HCT116 (cell line): ENCODE measurements around the gene ABLIM1. TPM values are rescaled to one million over a fixed set of nuclear protein-coding genes. Genes with fewer than 3 reads are reported as not detected.

Experiments
- ATAC-seq: fragments of 200-7000 bp; cut with Tn5 transposase; 2 replicates; pipeline ENCODE4 v1.9.1; 2020; ENCODE audit warnings: mild to moderate bottlenecking, moderate library complexity
- BruUV-seq: library from RNA; stranded (reverse); fragments of 400-500 nt; replicated peaks from 2 replicates; lab custom pipeline; 2021; lab: Mats Ljungman, UMichigan
- CTCF ChIA-PET: fragments of 300-600 bp; sonication (Branson Sonifier 250); formaldehyde crosslinking; loops from one replicate; lab custom pipeline; 2021; ENCODE audit warnings: antibody characterized with exemption; lab: Charles Lee
- POLR2A ChIA-PET: fragments of 300-600, 350-600 bp; sonication (Branson Sonifier 250); formaldehyde crosslinking; loops from one replicate; lab custom pipeline; 2021; ENCODE audit warnings: antibody characterized with exemption; lab: Charles Lee
- RAD21 ChIA-PET, 2 experiments: fragments of 300-600 bp; sonication (Branson Sonifier 250); formaldehyde crosslinking; loops; one replicate each; lab custom pipeline; 2023; ENCODE audit warnings: low total read pairs in 2 of 2; ENCODE audit not compliant: uncharacterized antibody in 2 of 2, unreplicated experiment in 2 of 2, low non-redundant PET in 1 of 2; lab: Charles Lee
- DNase-seq: peaks from one replicate; pipeline ENCODE4 v3.0.0-alpha.2; 2010; ENCODE audit warnings: low read depth, low spot score
- H2AFZ ChIP-seq: fragments of 200-600 bp; shearing (Covaris generic), sonication (generic); 2 replicates; pipeline ENCODE4 v1.6.1; 2017; ENCODE audit warnings: low read depth, mixed run types, mixed read lengths, antibody characterized with exemption, low read length; ENCODE audit not compliant: poor library complexity, severe bottlenecking
- H3K27ac ChIP-seq: 2 replicates; pipeline ENCODE4 v1.5.1; 2012; ENCODE audit warnings: low read depth, low read length
- H3K27me3 ChIP-seq: fragments of 200-600 bp; sonication (generic); 2 replicates; pipeline ENCODE4 v1.6.1; 2016; ENCODE audit warnings: mixed run types, low read length, mixed read lengths; ENCODE audit not compliant: insufficient read depth
- H3K36me3 ChIP-seq, 2 experiments: fragments of 200-500 bp in 1 of 2; fragments of 200-600 bp in 1 of 2; sonication (Bioruptor generic) in 1 of 2; sonication (generic) in 1 of 2; 2 replicates each; pipeline versions ENCODE4 v1.5.1 to v1.6.1; 2014 to 2016; ENCODE audit warnings: low read length in 2 of 2, inconsistent platforms in 1 of 2, mixed read lengths in 1 of 2, mixed run types in 1 of 2; ENCODE audit not compliant: insufficient read depth in 2 of 2, control insufficient read depth in 1 of 2
- H3K4me1 ChIP-seq, 2 experiments: fragments of 200-600 bp in 1 of 2; sonication (generic) in 1 of 2; 2 replicates each; pipeline versions ENCODE4 v1.5.1 to v1.6.1; 2012 to 2017; ENCODE audit warnings: low read length in 2 of 2, inconsistent platforms in 1 of 2, mild to moderate bottlenecking in 1 of 2, mixed read lengths in 1 of 2, mixed run types in 1 of 2, moderate library complexity in 1 of 2; ENCODE audit not compliant: insufficient read depth in 2 of 2, control insufficient read depth in 1 of 2
- H3K4me2 ChIP-seq: fragments of 200-600 bp; sonication (generic); 2 replicates; pipeline ENCODE4 v1.6.1; 2017; ENCODE audit warnings: mixed run types, low read length, mixed read lengths
- H3K4me3 ChIP-seq, 2 experiments: fragments of 200-600 bp in 1 of 2; sonication (generic) in 1 of 2; replicated peaks in 1 of 2; 2 replicates each; pipeline ENCODE4 v1.5.1; 2011 to 2016; ENCODE audit warnings: low read length in 2 of 2, control low read depth in 1 of 2, low read depth in 1 of 2, mild to moderate bottlenecking in 1 of 2, mixed read lengths in 1 of 2, mixed run types in 1 of 2
- H3K79me2 ChIP-seq: fragments of 200-600 bp; sonication (generic); 2 replicates; pipeline ENCODE4 v1.6.1; 2017; ENCODE audit warnings: mild to moderate bottlenecking, mixed run types, low read length, moderate library complexity, mixed read lengths; ENCODE audit not compliant: insufficient read depth
- H3K9ac ChIP-seq: fragments of 200-600 bp; sonication (generic); 2 replicates; pipeline ENCODE4 v1.6.1; 2016; ENCODE audit warnings: low read length, mixed read lengths
- H3K9me2 ChIP-seq: fragments of 200-600 bp; sonication (generic), shearing (Covaris generic); 2 replicates; pipeline ENCODE4 v1.6.1; 2017; ENCODE audit warnings: mixed run types, mild to moderate bottlenecking, moderate library complexity; ENCODE audit not compliant: insufficient read depth
- H3K9me3 ChIP-seq, 2 experiments: fragments of 200-500 bp in 1 of 2; fragments of 200-600 bp in 1 of 2; sonication (Bioruptor generic) in 1 of 2; sonication (generic) in 1 of 2; 2 replicates each; pipeline ENCODE4 v1.6.1; 2014 to 2017; ENCODE audit warnings: low read length in 2 of 2, mixed read lengths in 2 of 2, inconsistent platforms in 1 of 2, low read depth in 1 of 2, mild to moderate bottlenecking in 1 of 2, mixed run types in 1 of 2, moderate library complexity in 1 of 2; ENCODE audit not compliant: control insufficient read depth in 1 of 2, insufficient read depth in 1 of 2
- H4K20me1 ChIP-seq: fragments of 200-600 bp; sonication (generic), shearing (Covaris generic); 2 replicates; pipeline ENCODE4 v1.6.1; 2017; ENCODE audit warnings: mixed run types, mild to moderate bottlenecking, moderate library complexity; ENCODE audit not compliant: insufficient read depth
- CBX3 ChIP-seq: IDR thresholded peaks from 2 replicates; pipeline ENCODE4 v1.6.1; 2012; ENCODE audit warnings: low read depth
- CEBPB ChIP-seq: IDR thresholded peaks from 2 replicates; pipeline ENCODE4 v1.6.1; 2012; ENCODE audit warnings: low read depth
- EGR1 ChIP-seq: IDR thresholded peaks from 2 replicates; pipeline ENCODE4 v1.6.1; 2012; ENCODE audit warnings: low read depth
- ELF1 ChIP-seq: IDR thresholded peaks from 2 replicates; pipeline ENCODE4 v1.6.1; 2012; ENCODE audit warnings: low read depth, borderline replicate concordance
- EZH2 ChIP-seq: fragments of 200-600 bp; sonication (generic); IDR thresholded peaks from 2 replicates; pipeline ENCODE4 v1.6.1; 2017; ENCODE audit warnings: antibody characterized with exemption, mixed run types
- EZH2phosphoT487 ChIP-seq: fragments of 200-600 bp; IDR thresholded peaks from 2 replicates; pipeline ENCODE4 v1.6.1; 2018; ENCODE audit warnings: antibody characterized with exemption, borderline replicate concordance
- FOSL1 ChIP-seq: IDR thresholded peaks from 2 replicates; pipeline ENCODE4 v1.6.1; 2012; ENCODE audit warnings: low read depth
- JUND ChIP-seq: IDR thresholded peaks from 2 replicates; pipeline ENCODE4 v1.6.1; 2012
- POLR2A ChIP-seq: IDR thresholded peaks from 2 replicates; pipeline ENCODE4 v1.7.0; 2011; ENCODE audit warnings: borderline replicate concordance; ENCODE audit not compliant: insufficient read depth, insufficient read length; ENCODE audit errors: extremely low read depth
- RAD21 ChIP-seq: IDR thresholded peaks from 2 replicates; pipeline ENCODE4 v1.6.1; 2012; ENCODE audit warnings: low read depth, mild to moderate bottlenecking
- SIN3A ChIP-seq: IDR thresholded peaks from 2 replicates; pipeline ENCODE4 v1.6.1; 2012; ENCODE audit warnings: low read depth
- SRF ChIP-seq: IDR thresholded peaks from 2 replicates; pipeline ENCODE4 v1.6.1; 2012; ENCODE audit warnings: low read depth
- TCF7L2 ChIP-seq: IDR thresholded peaks from 2 replicates; pipeline ENCODE4 v1.7.0; 2011; ENCODE audit warnings: borderline replicate concordance, inconsistent platforms; ENCODE audit not compliant: insufficient read depth, insufficient read length; ENCODE audit errors: extremely low read depth
- YY1 ChIP-seq: IDR thresholded peaks from 2 replicates; pipeline ENCODE4 v1.6.1; 2011; ENCODE audit warnings: low read length, low read depth, moderate library complexity, mild to moderate bottlenecking; ENCODE audit not compliant: insufficient replicate concordance; ENCODE audit errors: extremely low read depth
- ZFX ChIP-seq: fragments of 450-650 bp; IDR thresholded peaks from 2 replicates; pipeline ENCODE4 v1.6.1; 2017
- ZNF274 ChIP-seq: fragments of 200-500 bp; sonication (Bioruptor generic); IDR thresholded peaks from 2 replicates; pipeline ENCODE4 v1.6.1; 2014; ENCODE audit warnings: mild to moderate bottlenecking, low read depth, low read length, inconsistent platforms
- intact Hi-C: fragments of 100-400 bp; cut with micrococcal nuclease; formaldehyde crosslinking; loops from 2 replicates; pipeline ENCODE4 v1.10.0; 2022
- total RNA-seq: library from RNA; stranded (reverse); gene quantifications from one replicate; pipeline ENCODE4 v1.2.1, GENCODE V29; 2021; ENCODE audit not compliant: unreplicated experiment
- TF ChIP-seq, protein P1 (sequence below): IDR thresholded peaks from 2 replicates; pipeline ENCODE4 v1.6.1; 2012; ENCODE audit warnings: low read depth
- TF ChIP-seq, protein P2 (sequence below): IDR thresholded peaks from 2 replicates; pipeline ENCODE4 v1.6.1; 2011; ENCODE audit warnings: mild to moderate bottlenecking, low read length, moderate library complexity; ENCODE audit not compliant: insufficient replicate concordance; ENCODE audit errors: extremely low read depth
- TF ChIP-seq, protein P3 (sequence below): IDR thresholded peaks from 2 replicates; pipeline ENCODE4 v1.6.1; 2012
- TF ChIP-seq, protein P4 (sequence below): IDR thresholded peaks from 2 replicates; pipeline ENCODE4 v1.6.1; 2012

ABLIM1 gene
- total RNA-seq, 1 experiment from 2014 or later, result 96.2 TPM

DNA sequence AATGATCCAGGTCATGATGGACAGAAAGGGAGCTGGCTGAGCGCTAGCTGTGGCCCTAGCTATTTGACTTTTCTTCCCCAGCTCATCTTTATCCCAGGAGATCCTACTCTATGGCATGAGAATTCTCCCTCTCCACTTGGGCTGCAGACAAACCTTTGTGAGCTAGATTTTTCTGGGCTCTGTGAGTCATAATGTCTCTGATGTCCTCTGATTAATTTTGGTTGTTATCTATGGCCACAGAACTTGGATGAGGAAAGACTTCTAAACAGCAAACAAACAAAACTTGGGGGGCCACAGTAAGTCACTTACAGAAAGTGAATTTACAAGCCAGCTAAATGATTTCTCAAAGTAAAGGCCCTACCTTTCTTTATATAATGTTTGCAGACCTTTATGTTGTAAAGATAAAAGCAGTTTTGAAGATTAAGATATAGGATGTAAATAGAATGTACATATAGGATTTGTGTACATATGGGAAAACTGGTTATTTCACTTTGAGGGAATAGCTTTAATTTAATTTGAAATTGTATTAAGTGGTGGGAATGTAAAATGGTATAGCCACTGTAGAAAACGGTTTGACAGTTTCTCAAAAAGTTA, 10.4 kb downstream of the ABLIM1 start:
- intact Hi-C loops, result no loop called here
- Histone ChIP-seq H3K27me3 (no peaks in the 10 kb centered on the region), H3K4me2 (no peak overlapping the region), H3K27ac (no peak overlapping the region), H3K9ac (no peak overlapping the region), H3K9me2 (no peaks in the 10 kb centered on the region), H3K9me3 (no peaks in the 10 kb centered on the region), H2AFZ (no peak overlapping the region), H3K79me2 (no peaks in the 10 kb centered on the region), H3K4me3 (no peak overlapping the region), H3K4me1 (peaks cover 10 to 11% of the 10 kb centered on the region in 2 experiments; a peak in 3 of 4 replicates), H4K20me1 (no peaks in the 10 kb centered on the region), H3K36me3 (no peaks in the 10 kb centered on the region)
- ChIA-PET CTCF (no interaction called here), RAD21 (no interaction called here), POLR2A (no interaction called here)
- BruUV-seq, result no TSS peak
- TF ChIP-seq YY1, result no peak
- no peak for TF ChIP-seq ZFX
- TF ChIP-seq, protein P1, sequence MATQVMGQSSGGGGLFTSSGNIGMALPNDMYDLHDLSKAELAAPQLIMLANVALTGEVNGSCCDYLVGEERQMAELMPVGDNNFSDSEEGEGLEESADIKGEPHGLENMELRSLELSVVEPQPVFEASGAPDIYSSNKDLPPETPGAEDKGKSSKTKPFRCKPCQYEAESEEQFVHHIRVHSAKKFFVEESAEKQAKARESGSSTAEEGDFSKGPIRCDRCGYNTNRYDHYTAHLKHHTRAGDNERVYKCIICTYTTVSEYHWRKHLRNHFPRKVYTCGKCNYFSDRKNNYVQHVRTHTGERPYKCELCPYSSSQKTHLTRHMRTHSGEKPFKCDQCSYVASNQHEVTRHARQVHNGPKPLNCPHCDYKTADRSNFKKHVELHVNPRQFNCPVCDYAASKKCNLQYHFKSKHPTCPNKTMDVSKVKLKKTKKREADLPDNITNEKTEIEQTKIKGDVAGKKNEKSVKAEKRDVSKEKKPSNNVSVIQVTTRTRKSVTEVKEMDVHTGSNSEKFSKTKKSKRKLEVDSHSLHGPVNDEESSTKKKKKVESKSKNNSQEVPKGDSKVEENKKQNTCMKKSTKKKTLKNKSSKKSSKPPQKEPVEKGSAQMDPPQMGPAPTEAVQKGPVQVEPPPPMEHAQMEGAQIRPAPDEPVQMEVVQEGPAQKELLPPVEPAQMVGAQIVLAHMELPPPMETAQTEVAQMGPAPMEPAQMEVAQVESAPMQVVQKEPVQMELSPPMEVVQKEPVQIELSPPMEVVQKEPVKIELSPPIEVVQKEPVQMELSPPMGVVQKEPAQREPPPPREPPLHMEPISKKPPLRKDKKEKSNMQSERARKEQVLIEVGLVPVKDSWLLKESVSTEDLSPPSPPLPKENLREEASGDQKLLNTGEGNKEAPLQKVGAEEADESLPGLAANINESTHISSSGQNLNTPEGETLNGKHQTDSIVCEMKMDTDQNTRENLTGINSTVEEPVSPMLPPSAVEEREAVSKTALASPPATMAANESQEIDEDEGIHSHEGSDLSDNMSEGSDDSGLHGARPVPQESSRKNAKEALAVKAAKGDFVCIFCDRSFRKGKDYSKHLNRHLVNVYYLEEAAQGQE, result no peak
- TF ChIP-seq RAD21, result no peak
- TF ChIP-seq CBX3, result no peak
- TF ChIP-seq ELF1, result no peak
- TF ChIP-seq JUND, result no peak
- no peak for TF ChIP-seq POLR2A
- no peak for TF ChIP-seq CEBPB
- TF ChIP-seq ZNF274, result no peak
- TF ChIP-seq FOSL1, result no peak
- TF ChIP-seq, protein P2, sequence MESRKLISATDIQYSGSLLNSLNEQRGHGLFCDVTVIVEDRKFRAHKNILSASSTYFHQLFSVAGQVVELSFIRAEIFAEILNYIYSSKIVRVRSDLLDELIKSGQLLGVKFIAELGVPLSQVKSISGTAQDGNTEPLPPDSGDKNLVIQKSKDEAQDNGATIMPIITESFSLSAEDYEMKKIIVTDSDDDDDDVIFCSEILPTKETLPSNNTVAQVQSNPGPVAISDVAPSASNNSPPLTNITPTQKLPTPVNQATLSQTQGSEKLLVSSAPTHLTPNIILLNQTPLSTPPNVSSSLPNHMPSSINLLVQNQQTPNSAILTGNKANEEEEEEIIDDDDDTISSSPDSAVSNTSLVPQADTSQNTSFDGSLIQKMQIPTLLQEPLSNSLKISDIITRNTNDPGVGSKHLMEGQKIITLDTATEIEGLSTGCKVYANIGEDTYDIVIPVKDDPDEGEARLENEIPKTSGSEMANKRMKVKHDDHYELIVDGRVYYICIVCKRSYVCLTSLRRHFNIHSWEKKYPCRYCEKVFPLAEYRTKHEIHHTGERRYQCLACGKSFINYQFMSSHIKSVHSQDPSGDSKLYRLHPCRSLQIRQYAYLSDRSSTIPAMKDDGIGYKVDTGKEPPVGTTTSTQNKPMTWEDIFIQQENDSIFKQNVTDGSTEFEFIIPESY, result no peak
- no peak for TF ChIP-seq TCF7L2
- no peak for TF ChIP-seq SIN3A
- no peak for TF ChIP-seq EZH2
- no peak for TF ChIP-seq EZH2phosphoT487
- no peak for TF ChIP-seq EGR1
- TF ChIP-seq, protein P3, sequence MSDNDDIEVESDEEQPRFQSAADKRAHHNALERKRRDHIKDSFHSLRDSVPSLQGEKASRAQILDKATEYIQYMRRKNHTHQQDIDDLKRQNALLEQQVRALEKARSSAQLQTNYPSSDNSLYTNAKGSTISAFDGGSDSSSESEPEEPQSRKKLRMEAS, result no peak
- TF ChIP-seq, protein P4, sequence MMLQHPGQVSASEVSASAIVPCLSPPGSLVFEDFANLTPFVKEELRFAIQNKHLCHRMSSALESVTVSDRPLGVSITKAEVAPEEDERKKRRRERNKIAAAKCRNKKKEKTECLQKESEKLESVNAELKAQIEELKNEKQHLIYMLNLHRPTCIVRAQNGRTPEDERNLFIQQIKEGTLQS, result no peak
- no peak for TF ChIP-seq SRF
- DNase-seq (no peak), ATAC-seq (no peak)
